Right forelimb (tissue), 1 donor: ENCODE measurements around the gene GNPTAB.
A peak's percentile ranks its signal among the peaks of the same experiment; 100 is the strongest.

Experiments
- DNase-seq: peaks from one replicate; pipeline ENCODE4 v3.0.0-alpha.2; 2018

Gene GNPTAB

GRCh38 chr12:101802486-101802885, 28.3 kb downstream of the GNPTAB start:
- no peak for DNase-seq

DNA sequence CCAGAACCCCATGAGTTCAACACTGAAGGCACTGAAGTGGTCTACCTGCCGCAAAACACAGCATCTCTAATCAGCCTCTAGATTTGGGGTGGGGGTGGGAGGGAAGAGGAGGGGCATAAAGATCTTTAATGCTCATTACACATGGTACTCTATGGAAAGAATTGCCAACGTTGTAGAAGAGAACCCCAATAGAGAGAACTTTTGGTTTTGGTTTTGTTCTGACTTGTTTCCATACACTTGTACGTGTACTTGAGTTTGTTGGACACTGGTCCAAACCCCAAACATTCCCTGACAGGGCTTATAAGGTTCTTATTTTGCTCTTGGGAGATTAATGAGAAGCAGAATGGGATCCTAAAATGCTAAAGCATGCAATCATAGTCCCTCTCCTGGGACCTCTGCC, 31.0 kb downstream of the GNPTAB start:
- no peak for DNase-seq

GRCh38 chr12:101795786-101796185, 35.0 kb downstream of the GNPTAB start:
- no peak for DNase-seq

DNA sequence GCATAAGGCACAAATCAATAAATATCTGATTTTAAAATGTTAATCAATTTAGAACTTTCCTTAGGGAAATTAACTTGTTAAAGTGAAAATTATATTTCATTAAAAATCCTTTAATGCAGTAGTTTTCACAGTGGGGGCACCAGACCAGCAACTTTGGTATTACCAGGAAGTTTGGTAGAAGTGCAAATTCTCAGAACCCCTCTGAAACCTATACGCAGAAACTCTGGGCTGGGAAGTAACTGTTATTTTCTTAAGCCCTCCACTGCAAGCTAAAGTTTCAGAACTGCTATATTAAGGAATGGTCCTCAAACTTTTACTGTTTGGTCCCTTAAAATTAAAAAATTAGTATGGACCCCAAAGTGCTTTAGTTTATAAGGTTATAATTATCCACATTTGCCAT, 35.7 kb downstream of the GNPTAB start:
- no peak for DNase-seq

- DNase-seq: no peak
Measured at GRCh38 chr12:101794574-101794973, 36.2 kb downstream of the GNPTAB start.

DNA sequence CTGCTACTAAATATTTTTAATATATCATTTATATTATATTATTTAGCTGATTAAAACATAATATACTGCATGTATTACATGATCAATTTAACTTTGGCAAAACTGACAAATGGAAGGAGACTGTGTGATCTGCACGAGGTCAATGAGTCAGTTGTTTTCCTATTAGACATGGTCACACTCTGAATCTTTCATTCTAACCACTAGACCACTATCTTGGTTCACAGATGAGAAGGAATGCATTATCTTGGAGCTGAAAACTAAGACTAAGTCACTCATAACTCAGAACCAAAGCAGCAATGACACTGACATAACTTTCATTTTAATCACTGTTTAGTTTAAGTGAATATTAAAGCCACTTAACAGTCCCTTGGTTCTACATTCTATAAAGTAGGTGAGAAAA, 37.4 kb downstream of the GNPTAB start:
- DNase-seq: no peak

GRCh38 chr12:101792046-101792931, 38.5 kb downstream of the GNPTAB start:
- DNase-seq: no peak

DNA sequence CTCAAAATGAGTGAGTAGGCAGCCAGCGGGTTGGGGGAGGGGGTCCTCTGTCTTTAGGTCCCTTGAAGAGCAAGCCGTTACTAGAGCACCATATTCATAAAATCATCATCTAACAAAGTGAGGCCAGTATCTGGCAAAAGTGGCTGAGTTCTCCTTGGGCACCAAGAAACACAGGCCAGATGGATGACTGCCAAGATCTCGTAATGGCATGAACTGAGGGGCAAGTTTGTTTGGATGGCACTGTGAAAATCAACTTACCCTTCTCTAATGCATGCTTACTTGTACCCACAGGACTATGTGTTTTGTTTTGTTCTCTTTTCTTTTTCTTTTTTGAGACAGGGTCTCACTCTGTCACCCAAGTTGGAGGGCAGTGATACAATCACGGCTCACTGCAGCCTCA, 41.6 kb downstream of the GNPTAB start:
- DNase-seq: no peak

DNA sequence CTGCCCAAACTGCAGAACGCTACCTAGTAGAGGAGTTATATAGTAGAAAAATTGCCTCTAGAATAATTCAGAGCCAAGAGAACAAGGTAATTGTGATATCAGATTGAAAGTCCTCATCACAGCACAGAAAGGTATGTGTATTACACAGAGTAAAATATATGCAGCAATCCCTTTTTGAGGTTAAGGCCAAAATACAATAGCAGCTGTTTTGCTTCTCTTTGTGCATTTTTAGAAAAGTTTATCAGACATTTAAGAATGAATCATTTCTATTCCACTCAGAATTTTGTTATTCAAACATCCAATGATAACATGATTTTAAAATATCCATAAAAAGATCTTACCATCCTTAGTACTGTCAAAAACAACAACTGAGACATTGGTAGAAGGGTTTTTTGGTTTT, 45.1 kb downstream of the GNPTAB start:
- DNase-seq: no peak

GRCh38 chr12:101784376-101784775, 46.4 kb downstream of the GNPTAB start:
- DNase-seq: no peak

DNA sequence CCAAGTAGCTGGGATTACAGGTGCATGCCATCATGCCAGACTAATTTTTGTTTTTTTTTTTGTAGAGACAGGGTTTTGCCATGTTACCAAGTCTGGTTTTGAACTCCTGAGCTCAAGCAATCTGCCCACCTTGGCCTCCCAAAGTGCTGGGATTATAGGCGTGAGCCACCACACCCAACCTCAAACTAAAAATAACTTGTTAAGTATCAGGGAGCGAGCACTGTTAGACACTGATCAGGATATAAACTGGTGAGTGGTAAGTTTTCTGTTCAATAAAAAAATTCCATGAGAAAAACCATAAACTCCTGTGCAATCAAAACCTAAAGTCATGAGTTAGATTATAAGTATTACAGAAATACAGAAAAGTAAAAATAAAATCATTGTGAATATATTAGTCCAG, 46.9 kb downstream of the GNPTAB start:
- no peak for DNase-seq

DNA sequence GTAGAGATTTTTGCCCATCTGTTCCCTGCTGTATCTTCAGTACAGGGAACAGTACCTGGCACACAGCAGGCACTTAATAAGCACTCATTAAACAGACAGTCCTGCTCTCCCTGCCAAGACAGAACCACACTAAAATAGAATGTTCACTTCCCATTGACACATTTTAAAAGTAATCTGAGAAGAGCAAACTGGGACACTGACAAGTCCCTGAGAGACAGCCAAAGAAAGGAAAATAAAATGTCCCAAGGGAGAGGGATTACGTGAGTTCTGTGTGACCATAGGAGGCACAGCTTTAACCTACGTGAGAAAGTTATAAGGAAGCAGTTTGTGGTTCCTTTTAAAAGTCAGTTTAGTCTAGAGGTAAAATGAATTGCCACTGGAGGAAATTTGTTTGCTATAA, 47.6 kb downstream of the GNPTAB start:
- no peak for DNase-seq

GRCh38 chr12:101782273-101782731, 48.5 kb downstream of the GNPTAB start:
- no peak for DNase-seq

DNA sequence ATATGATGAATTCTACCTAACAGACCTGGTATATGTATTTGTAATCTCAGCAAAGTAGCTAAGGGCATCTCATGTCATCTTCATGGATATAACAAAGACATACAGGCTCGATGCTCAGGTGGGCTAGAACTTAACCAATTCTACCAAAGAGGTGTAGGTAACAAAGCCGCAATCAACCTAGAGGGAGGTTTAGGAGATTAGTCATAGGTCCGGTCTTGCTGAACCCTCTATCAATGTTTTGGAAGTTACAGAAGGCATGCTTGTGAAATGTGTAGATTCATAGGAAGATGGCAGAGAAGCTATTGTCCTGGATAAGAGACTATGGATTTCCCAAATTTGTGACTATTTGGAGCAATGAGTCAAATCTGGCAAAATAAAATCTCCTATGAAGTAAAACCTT, 48.9 kb downstream of the GNPTAB start:
- no peak for DNase-seq

GRCh38 chr12:101780599-101780998, 50.2 kb downstream of the GNPTAB start:
- no peak for DNase-seq

GRCh38 chr12:101779626-101780025, 51.1 kb downstream of the GNPTAB start:
- no peak for DNase-seq

- no peak for DNase-seq
Measured at GRCh38 chr12:101779200-101779599, 51.6 kb downstream of the GNPTAB start.

DNA sequence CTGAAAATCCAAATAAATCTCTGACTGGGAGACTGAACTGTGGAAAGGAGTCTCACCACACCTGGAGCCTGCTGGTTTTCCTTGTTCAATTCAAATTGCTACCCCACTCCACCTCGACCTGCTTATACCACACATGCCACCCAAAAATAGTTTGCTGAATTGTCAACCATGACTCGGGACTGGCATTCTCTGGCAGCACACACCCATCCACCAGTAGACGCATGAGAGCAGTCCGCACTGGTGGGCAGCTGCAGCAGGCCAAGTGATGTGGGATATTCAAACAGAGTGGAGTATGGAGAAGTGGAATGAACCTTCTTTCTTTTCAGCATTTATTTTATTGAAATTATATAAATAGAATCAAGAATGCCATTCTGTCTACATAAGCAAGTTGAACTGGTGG, 52.8 kb downstream of the GNPTAB start:
- DNase-seq: no peak

DNA sequence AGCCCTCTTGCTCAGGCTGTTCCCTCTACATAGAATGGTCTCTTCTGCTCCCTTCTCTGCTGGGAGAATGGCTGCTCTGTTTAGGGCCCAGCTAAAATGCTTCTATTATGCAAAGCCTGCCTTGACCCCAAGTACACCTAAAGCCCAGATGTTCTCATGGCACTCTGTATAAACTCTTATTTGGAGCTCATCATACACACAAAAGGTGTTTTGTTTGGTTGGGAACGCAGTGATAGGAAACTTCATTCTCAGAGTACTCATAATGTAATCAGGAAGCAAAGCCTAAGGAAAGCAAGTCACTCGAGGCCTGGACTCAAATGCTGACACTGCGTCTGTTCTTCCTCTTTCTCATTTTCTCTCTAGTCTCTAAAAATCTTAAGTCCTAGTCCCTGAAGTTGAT, 53.3 kb downstream of the GNPTAB start:
- no peak for DNase-seq

GRCh38 chr12:101775816-101776215, 54.9 kb downstream of the GNPTAB start:
- no peak for DNase-seq

- DNase-seq: peak; percentile 77
Measured at GRCh38 chr12:101773650-101774162, 57.1 kb downstream of the GNPTAB start.

GRCh38 chr12:101772012-101772775, 58.6 kb downstream of the GNPTAB start:
- no peak for DNase-seq

DNA sequence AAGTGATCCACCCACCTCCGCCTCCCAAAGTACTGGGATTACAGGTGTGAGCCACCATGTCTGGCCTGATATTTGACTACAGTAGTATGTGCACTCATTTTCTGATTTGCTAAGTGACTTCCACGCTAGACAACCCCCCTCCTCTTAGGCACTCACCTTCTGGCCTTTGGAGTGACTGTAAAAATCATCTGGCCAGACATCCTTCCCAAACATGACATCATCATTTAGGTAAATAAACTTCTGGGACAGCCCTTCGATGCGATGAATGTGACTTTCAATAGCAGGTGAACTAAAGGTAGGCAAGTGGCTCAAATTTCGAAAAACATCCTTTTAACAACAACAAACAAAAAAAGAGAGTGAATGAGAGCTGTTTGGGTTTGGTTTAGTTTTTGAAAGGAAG, 60.9 kb downstream of the GNPTAB start:
- DNase-seq: no peak

- no peak for DNase-seq
Measured at GRCh38 chr12:101768781-101769180, 62.0 kb downstream of the GNPTAB start.
